ENCODE measurements around the gene ZIC1.

Gene ZIC1

GRCh38 chr3:147394884-147395225 lies 14.3 kb upstream of the ZIC1 start:
- no peaks in the 10 kb centered on the region for H3K4me1 ChIP-seq (ENCODE audit: control insufficient read depth, insufficient read depth, low read length)
- no peaks in the 10 kb centered on the region for H3K9me3 ChIP-seq (ENCODE audit: control insufficient read depth, insufficient read depth, low read depth, low read length)
- TF ChIP-seq ZNF626 (tag by site-specific recombination; IDR thresholded peaks at IDR 0.05) = no peak
- TF ChIP-seq AEBP2 (tag by site-specific recombination; IDR thresholded peaks at IDR 0.05; ENCODE audit: borderline replicate concordance) = no peak
- TF ChIP-seq ZBTB17 (tag by site-specific recombination; IDR thresholded peaks at IDR 0.05) = no peak
- no peak for TF ChIP-seq ZNF184 (tag by site-specific recombination; IDR thresholded peaks at IDR 0.05)
- no peak for TF ChIP-seq ZNF561 (tag by site-specific recombination; IDR thresholded peaks at IDR 0.05; ENCODE audit: borderline replicate concordance)
- no peak for TF ChIP-seq ZNF510 (tag by site-specific recombination; IDR thresholded peaks at IDR 0.05; ENCODE audit: insufficient replicate concordance)
- no peak for TF ChIP-seq HOXD13 (CRISPR knock-in tag; IDR thresholded peaks at IDR 0.05; ENCODE audit: borderline replicate concordance)
- no peak for TF ChIP-seq ZNF146 (tag by site-specific recombination; IDR thresholded peaks at IDR 0.05)
- no peak for TF ChIP-seq ZNF670 (tag by site-specific recombination; IDR thresholded peaks at IDR 0.05; ENCODE audit: low read depth)
- no peak for TF ChIP-seq ZNF660 (tag by site-specific recombination; IDR thresholded peaks at IDR 0.05)
- no peak for TF ChIP-seq ZNF274 (IDR thresholded peaks at IDR 0.05; ENCODE audit: low read length)
- TF ChIP-seq ZNF274 (tag by site-specific recombination; IDR thresholded peaks at IDR 0.05; ENCODE audit: borderline replicate concordance) = no peak
- no peak for TF ChIP-seq ZNF791 (tag by site-specific recombination; IDR thresholded peaks at IDR 0.05)
- TF ChIP-seq ZNF398 (tag by site-specific recombination; IDR thresholded peaks at IDR 0.05) = no peak
- no peak for TF ChIP-seq ZBTB49 (tag by site-specific recombination; IDR thresholded peaks at IDR 0.05; ENCODE audit: low read depth)
- TF ChIP-seq HIC1 (tag by site-specific recombination; IDR thresholded peaks at IDR 0.05) = no peak
- no peak for TF ChIP-seq RBAK (tag by site-specific recombination; IDR thresholded peaks at IDR 0.05)
- TF ChIP-seq SCRT1 (tag by site-specific recombination; IDR thresholded peaks at IDR 0.05; ENCODE audit: borderline replicate concordance) = no peak
- TF ChIP-seq ZNF169 (tag by site-specific recombination; IDR thresholded peaks at IDR 0.05) = no peak
- TF ChIP-seq ZNF747 (tag by site-specific recombination; IDR thresholded peaks at IDR 0.05) = no peak
- TF ChIP-seq MZF1 (tag by site-specific recombination; IDR thresholded peaks at IDR 0.05; ENCODE audit: borderline replicate concordance) = no peak
- H3K4me3 ChIP-seq (ENCODE audit: low read depth, low read length) = no peak overlapping the region
- ChIA-PET POLR2A (no interaction called here), CTCF (interaction anchor here (0.6 kb wide), 1 partner anchor 774 kb away, joined by 3 read pairs; no protein-coding TSS in a partner anchor)
- no peaks in the 10 kb centered on the region for H3K36me3 ChIP-seq (ENCODE audit: control insufficient read depth in 2 of 2, insufficient read depth in 1 of 2, low read length in 2 of 2)
- H3K27ac ChIP-seq (ENCODE audit: extremely low read depth, low read depth, low read length) = no peak overlapping the region

All from HEK293 (cell line).